SK-N-SH treated with all-trans-retinoic acid at 6 μM for 48 hours (cell line): ENCODE data around the gene PRKCE.

ENCODE experiments used
- BACH2 ChIP-seq: fragments of 250-450 bp; sonication (Bioruptor Pico); IDR thresholded peaks from 2 replicates; pipeline ENCODE4 v1.9.0; 2021; ENCODE audit warnings: mild to moderate bottlenecking, borderline replicate concordance
- CSDC2 ChIP-seq: fragments of 250-450 bp; sonication (Bioruptor Pico); IDR thresholded peaks from 2 replicates; pipeline ENCODE4 v1.5.0; 2020; ENCODE audit warnings: mild to moderate bottlenecking, moderate library complexity
- CSRNP3 ChIP-seq: fragments of 250-450 bp; sonication (Bioruptor Pico); IDR thresholded peaks from 2 replicates; pipeline ENCODE4 v1.5.1; 2021; ENCODE audit warnings: mild to moderate bottlenecking, moderate library complexity
- PATZ1 ChIP-seq: fragments of 250-450 bp; sonication (Bioruptor Pico); IDR thresholded peaks from 2 replicates; pipeline ENCODE4 v1.8.0; 2020; ENCODE audit warnings: mild to moderate bottlenecking, moderate library complexity, borderline replicate concordance
- PPARA ChIP-seq: fragments of 250-450 bp; sonication (Bioruptor Pico); IDR thresholded peaks from 2 replicates; pipeline ENCODE4 v1.5.0; 2020; ENCODE audit warnings: mild to moderate bottlenecking, borderline replicate concordance
- TOX ChIP-seq: fragments of 250-450 bp; sonication (Bioruptor Pico); IDR thresholded peaks from 2 replicates; pipeline ENCODE4 v1.8.0; 2021; ENCODE audit warnings: mild to moderate bottlenecking, moderate library complexity, borderline replicate concordance
- ZC3H10 ChIP-seq: fragments of 250-450 bp; sonication (Bioruptor Pico); IDR thresholded peaks from 2 replicates; pipeline ENCODE4 v1.5.1; 2021; ENCODE audit warnings: mild to moderate bottlenecking, moderate library complexity
- ZNF70 ChIP-seq: fragments of 450-650 bp; formaldehyde crosslinking; IDR thresholded peaks from 2 replicates; pipeline ENCODE4 v1.5.0; 2020; ENCODE audit warnings: mild to moderate bottlenecking, moderate library complexity
- ZNF8 ChIP-seq: fragments of 450-650 bp; formaldehyde crosslinking; IDR thresholded peaks from 2 replicates; pipeline ENCODE4 v1.5.0; 2020; ENCODE audit warnings: mild to moderate bottlenecking, moderate library complexity

- TF ChIP-seq ZNF70 (CRISPR knock-in tag) (no peak), ZC3H10 (CRISPR knock-in tag) (no peak), PPARA (no peak), ZNF8 (CRISPR knock-in tag) (no peak), CSDC2 (no peak), TOX (no peak), PATZ1 (CRISPR knock-in tag) (no peak), CSRNP3 (CRISPR knock-in tag) (no peak), BACH2 (CRISPR knock-in tag) (no peak)
Observed at GRCh38 chr2:45711224-45711623, 59.7 kb downstream of the PRKCE start.
